ENCODE results near the gene NMNAT2.

The NMNAT2 gene

GRCh38 chr1:183319606-183320005 lies 98.6 kb downstream of the NMNAT2 start:
- in situ Hi-C loops (cut with MboI; ENCODE audit: low sequenced_read_pairs), result no loop called here

DNA sequence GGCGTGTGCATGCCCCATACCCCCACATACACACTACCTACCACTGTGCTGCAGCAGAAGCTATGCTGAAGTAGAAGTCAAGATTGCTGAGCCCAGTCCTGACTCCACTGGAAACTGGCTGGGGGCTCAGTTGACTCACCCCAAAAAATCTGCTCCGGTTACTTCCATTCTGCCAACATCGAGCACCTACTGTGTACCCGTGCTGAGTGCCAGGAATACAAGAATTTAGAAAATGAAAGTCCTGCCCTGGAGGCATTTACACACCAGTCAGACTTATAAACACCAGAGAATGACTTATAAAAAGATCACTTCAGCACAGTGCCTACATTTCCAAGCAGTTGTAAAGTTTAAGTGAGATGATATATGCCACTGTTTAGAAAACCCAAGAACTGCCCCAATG lies 99.1 kb downstream of the NMNAT2 start:
- in situ Hi-C loops (cut with MboI; ENCODE audit: low sequenced_read_pairs), result no loop called here

DNA sequence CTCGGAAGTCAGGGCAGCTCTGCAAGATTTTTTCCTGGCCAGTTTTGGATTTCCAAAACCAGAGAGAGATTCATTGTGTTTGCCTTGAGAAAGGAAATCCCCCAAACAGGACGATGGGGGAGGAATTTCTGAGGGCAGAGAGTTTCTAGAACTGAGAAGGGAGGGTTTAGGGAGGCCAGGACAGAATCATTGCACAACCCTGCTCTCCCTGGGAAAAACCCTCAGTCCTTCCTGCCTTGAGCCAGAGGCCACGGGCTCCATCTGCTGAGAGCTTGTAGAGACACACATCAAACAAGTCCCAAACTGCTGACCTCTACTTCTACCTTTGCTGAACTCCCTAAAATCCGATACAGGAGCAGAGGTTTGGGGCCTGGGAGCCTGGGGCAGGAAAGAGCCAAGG lies 99.7 kb downstream of the NMNAT2 start:
- in situ Hi-C loops (cut with MboI; ENCODE audit: low sequenced_read_pairs), result no loop called here

DNA sequence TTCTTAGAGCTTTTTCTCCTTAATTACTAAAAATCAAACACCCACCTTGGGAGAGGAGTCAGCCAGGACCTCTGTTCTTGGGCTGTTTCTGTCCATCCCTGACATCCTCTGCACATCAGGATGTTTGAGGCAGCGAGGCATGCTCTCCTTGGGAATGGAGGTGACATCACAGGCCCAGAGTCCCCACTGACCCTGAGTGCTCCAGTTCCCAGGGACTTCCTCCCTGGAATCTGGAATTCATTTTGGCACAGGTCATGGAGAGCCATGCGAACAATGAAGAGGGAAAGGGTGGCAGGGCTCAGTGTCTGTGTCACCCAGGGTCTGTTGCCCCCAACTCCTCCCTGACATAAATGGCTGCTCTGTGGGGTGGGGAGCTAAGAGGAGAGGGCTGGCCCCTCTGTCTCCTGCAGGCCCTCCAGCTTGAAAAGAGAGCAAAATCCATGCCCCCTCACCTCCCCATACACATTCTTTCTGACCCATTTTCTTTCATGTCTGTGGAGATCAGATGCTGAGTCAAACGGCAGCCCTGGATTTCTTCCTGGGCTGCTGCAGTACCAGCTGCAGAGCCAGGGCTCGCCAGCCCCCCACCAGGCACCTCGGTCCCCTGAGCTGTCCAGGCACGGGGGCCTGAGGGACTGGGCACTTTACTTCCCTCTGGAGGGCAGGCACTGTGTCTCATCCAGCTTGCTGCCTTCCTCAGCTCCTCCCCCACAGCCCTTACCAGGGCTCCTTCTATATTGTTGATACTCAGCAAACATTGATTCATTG lies 102.0 kb downstream of the NMNAT2 start:
- in situ Hi-C loops (cut with MboI; ENCODE audit: low sequenced_read_pairs), result no loop called here

GRCh38 chr1:183313063-183313462 lies 105.1 kb downstream of the NMNAT2 start:
- in situ Hi-C loops (cut with MboI; ENCODE audit: low sequenced_read_pairs), result no loop called here

DNA sequence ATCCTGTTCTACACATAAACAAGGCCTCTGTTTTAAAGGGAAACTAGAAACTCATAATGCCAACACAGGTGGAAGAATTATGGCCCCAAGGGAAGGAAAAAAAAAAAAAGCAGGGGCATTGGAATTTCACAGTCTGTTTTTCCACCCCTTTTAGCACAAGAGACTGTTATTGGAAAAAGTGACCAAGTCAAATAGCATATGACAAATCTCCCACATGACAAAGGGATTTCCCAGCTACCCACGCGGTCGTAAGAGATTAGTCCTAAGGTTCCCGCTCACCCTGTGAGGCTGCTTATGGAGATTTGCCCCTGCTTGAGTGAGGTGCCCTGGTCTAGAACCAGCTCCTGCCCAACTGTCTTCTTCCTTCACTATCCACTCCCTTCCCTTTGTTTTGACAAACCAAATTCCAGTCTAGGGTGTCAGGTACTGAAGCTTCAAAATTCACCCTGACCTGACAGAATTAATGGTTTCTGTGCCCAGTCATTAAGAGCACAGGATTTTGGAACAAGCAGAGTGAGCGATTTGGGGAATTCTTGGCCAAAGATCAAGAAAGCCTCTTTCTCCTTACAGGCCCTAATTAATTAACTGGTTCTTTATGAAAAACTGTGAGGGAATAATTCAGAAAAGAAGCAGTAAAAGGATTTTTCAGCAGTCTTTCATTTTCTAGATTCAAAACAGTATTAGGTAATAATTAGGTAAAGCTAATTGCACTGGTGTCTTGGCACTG lies 107.3 kb downstream of the NMNAT2 start:
- in situ Hi-C loops (cut with MboI; ENCODE audit: low sequenced_read_pairs), result no loop called here

DNA sequence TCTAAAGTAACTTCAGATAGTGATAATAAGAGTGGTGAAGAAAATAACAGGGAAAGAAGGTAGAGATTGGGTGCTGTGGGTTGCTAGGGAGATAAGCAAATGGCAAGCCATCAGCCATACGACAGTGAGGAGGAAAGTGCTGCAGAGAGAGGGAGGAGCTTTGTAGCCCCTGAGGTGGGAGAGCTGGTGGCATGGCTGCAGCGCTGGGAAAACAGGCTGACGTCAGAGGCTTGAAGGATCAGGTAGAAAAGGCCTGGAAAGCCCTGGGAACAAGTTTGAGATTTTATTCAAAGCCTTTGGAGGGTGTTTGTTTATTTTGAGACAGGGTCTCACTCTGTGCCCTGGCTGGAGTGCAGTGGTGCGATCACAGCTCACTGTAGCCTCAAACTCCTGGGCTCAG lies 109.5 kb downstream of the NMNAT2 start:
- in situ Hi-C loops (cut with MboI; ENCODE audit: low sequenced_read_pairs), result no loop called here

- in situ Hi-C loops (cut with MboI; ENCODE audit: low sequenced_read_pairs), result no loop called here
Measured at GRCh38 chr1:183306317-183307042, 111.7 kb downstream of the NMNAT2 start.

DNA sequence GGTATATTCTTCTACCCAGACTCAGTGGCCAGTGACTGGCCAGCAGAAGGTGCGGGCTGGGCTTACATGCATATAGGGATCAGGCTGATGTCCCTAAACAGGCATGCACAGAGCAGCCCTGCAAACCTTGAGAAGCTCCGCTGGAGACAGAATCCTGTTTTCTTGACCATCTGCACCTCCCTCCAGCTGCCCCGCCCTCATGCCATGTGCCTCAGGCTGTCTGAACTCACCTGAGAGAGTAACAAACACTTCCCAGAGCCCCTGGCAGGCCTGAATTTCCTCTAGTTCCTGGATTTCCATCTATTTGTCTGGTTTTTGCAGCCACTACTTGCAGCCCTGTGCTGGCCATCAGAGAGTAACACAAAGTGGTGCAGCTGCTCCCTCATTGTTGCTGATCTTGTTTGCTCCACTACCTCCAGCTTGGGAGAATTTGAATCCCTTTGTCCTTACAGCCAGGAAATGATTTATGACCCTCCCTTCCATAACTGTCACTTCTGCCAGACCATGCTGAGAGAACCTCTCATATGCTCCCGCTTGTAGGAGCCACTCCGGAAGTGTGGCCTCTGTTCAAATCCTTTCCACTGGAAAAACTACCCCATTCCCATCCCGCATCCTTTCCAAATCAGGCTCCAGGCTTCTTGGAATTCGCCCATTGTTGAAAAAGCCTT lies 113.6 kb downstream of the NMNAT2 start:
- in situ Hi-C loops (cut with MboI; ENCODE audit: low sequenced_read_pairs), result no loop called here

GRCh38 chr1:183303901-183304300 lies 114.3 kb downstream of the NMNAT2 start:
- in situ Hi-C loops (cut with MboI; ENCODE audit: low sequenced_read_pairs), result no loop called here

- in situ Hi-C loops (cut with MboI; ENCODE audit: low sequenced_read_pairs), result no loop called here
Measured at GRCh38 chr1:183303323-183303645, 114.9 kb downstream of the NMNAT2 start.

DNA sequence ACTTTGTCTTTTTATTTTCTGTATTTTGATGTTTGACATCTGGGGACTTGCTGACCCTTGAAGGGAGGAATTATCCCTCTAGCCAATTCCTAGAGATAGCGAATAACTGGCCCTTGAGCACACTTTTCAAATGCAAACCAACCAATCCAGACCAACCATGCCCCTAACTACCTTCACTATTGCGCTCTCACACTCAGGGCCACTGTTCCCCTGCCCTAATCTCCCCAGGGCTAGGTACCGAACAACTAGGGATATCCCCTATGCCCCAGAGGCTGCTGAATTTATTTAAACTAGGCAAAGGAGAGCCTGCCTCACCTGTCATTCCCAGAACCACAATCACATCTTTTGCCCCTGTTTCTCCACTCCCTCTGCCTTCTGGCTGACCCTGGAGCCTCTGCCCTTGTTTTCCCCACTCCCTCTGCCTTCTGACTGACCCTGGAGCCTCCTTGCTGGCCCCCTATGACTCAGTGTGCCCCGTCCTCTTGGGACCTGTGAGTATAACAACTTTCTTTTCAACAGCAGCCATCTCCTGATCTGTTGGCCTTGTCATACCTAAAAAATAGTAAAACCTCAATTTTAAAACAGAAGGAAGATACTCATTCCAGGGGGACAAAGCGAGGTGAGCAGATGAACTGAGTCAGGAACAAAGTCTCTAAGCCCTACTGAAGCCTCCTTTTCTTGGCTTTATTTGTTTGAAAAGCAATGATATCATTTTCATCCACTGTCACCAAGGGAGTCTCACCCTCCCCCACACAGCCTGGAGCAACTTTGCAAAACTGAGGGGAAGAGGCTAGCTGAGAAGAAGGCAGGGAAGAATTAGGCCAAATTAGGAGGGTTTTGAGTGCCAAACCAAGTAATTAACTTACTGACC lies 115.5 kb downstream of the NMNAT2 start:
- in situ Hi-C loops (cut with MboI; ENCODE audit: low sequenced_read_pairs), result no loop called here

DNA sequence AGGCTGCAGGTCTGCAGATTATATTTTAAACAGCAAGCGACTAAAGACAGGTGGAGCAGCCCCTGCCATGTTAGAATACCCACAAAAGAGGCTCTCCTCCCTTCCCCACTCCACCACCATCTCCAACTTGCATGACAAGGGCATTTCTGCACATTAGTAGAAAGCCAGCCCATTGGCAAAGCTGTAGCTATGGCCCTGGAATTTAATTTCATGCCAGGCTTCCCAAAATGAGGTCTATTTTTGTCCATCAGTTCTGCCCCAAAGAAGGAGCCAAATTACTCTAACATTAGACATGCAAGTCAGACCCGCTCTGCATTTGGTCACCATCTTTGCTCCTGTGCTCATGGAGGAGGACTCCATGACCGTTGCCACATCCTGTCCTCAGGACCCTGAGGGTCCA lies 116.9 kb downstream of the NMNAT2 start:
- in situ Hi-C loops (cut with MboI; ENCODE audit: low sequenced_read_pairs), result no loop called here

- in situ Hi-C loops (cut with MboI; ENCODE audit: low sequenced_read_pairs), result no loop called here
Measured at GRCh38 chr1:183300828-183301227, 117.4 kb downstream of the NMNAT2 start.

- in situ Hi-C loops (cut with MboI; ENCODE audit: low sequenced_read_pairs), result no loop called here
Measured at GRCh38 chr1:183300395-183300794, 117.8 kb downstream of the NMNAT2 start.

GRCh38 chr1:183296782-183297181 lies 121.4 kb downstream of the NMNAT2 start:
- in situ Hi-C loops (cut with MboI; ENCODE audit: low sequenced_read_pairs), result loop anchor here (25.0 kb wide), 1 partner anchor 241 kb away; no protein-coding TSS in a partner anchor

- in situ Hi-C loops (cut with MboI; ENCODE audit: low sequenced_read_pairs), result loop anchor here (25.0 kb wide), 1 partner anchor 242 kb away; no protein-coding TSS in a partner anchor
Measured at GRCh38 chr1:183295521-183295920, 122.7 kb downstream of the NMNAT2 start.

GRCh38 chr1:183293876-183294275 lies 124.3 kb downstream of the NMNAT2 start:
- in situ Hi-C loops (cut with MboI; ENCODE audit: low sequenced_read_pairs), result loop anchor here (25.0 kb wide), 1 partner anchor 243 kb away; no protein-coding TSS in a partner anchor

GRCh38 chr1:183293241-183293640 lies 124.9 kb downstream of the NMNAT2 start:
- in situ Hi-C loops (cut with MboI; ENCODE audit: low sequenced_read_pairs), result loop anchor here (25.0 kb wide), 1 partner anchor 244 kb away; no protein-coding TSS in a partner anchor
